OCI-LY1 (cell line): ENCODE results near the gene MPDU1.

ENCODE experiments used
- CTCF ChIP-seq: fragments of 200-600 bp; sonication (generic), shearing (Covaris generic); IDR thresholded peaks from 2 replicates; pipeline ENCODE4 v1.5.1; 2017; ENCODE audit warnings: mild to moderate bottlenecking, antibody characterized with exemption, low read length, moderate library complexity, mixed read lengths
- EZH2 ChIP-seq: fragments of 200-600 bp; sonication (generic), shearing (Covaris generic); IDR thresholded peaks from 2 replicates; pipeline ENCODE4 v1.8.0; 2017; ENCODE audit warnings: borderline replicate concordance, mixed run types, mild to moderate bottlenecking, antibody characterized with exemption, low read length, moderate library complexity, mixed read lengths

GRCh38 chr17:7558544-7559319, 24.9 kb upstream of the MPDU1 start, which contains the start of gene TNFSF13:
- TF ChIP-seq CTCF (no peak), EZH2 (no peak)
